ENCODE measurements around the gene DPH2.

Gene DPH2

DNA sequence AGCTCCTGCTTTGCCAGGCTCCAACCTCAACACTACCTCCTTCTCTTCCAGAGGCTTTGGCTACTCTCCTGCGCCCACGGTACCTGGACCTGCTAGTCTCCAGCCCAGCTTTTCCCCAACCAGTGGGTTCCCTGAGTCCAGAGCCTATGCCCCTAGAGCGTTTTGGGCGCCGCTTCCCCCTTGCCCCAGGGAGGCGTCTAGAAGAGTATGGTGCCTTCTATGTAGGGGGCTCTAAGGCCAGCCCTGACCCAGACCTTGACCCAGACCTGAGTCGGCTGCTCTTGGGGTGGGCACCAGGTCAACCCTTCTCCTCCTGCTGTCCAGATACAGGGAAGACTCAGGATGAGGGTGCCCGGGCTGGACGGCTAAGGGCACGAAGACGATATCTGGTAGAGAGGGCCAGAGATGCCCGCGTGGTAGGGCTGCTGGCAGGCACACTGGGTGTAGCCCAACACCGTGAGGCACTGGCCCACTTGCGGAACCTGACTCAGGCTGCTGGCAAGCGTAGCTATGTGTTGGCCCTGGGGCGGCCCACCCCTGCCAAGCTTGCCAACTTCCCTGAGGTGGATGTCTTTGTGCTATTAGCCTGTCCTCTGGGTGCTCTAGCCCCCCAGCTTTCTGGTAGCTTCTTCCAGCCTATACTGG, 1.6 kb downstream of the DPH2 start:
- TF ChIP-seq TAF1 (IDR thresholded peaks at IDR 0.05; ENCODE audit: borderline replicate concordance, insufficient read depth, low read length) (no peak), FOXP2 (optimal IDR thresholded peaks at IDR 0.05; ENCODE audit: borderline replicate concordance, extremely low read depth, extremely low read length, insufficient read depth) (no peak), POLR2AphosphoS5 (IDR thresholded peaks at IDR 0.05; ENCODE audit: low read depth, low read length) (no peak), SIN3A (IDR thresholded peaks at IDR 0.05; ENCODE audit: borderline replicate concordance, insufficient read depth, low read length) (no peak)
- TF ChIP-seq, protein P1, sequence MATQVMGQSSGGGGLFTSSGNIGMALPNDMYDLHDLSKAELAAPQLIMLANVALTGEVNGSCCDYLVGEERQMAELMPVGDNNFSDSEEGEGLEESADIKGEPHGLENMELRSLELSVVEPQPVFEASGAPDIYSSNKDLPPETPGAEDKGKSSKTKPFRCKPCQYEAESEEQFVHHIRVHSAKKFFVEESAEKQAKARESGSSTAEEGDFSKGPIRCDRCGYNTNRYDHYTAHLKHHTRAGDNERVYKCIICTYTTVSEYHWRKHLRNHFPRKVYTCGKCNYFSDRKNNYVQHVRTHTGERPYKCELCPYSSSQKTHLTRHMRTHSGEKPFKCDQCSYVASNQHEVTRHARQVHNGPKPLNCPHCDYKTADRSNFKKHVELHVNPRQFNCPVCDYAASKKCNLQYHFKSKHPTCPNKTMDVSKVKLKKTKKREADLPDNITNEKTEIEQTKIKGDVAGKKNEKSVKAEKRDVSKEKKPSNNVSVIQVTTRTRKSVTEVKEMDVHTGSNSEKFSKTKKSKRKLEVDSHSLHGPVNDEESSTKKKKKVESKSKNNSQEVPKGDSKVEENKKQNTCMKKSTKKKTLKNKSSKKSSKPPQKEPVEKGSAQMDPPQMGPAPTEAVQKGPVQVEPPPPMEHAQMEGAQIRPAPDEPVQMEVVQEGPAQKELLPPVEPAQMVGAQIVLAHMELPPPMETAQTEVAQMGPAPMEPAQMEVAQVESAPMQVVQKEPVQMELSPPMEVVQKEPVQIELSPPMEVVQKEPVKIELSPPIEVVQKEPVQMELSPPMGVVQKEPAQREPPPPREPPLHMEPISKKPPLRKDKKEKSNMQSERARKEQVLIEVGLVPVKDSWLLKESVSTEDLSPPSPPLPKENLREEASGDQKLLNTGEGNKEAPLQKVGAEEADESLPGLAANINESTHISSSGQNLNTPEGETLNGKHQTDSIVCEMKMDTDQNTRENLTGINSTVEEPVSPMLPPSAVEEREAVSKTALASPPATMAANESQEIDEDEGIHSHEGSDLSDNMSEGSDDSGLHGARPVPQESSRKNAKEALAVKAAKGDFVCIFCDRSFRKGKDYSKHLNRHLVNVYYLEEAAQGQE (IDR thresholded peaks at IDR 0.05; ENCODE audit: insufficient read depth in 1 of 2, low read depth in 2 of 2, low read length in 2 of 2): no peak

DNA sequence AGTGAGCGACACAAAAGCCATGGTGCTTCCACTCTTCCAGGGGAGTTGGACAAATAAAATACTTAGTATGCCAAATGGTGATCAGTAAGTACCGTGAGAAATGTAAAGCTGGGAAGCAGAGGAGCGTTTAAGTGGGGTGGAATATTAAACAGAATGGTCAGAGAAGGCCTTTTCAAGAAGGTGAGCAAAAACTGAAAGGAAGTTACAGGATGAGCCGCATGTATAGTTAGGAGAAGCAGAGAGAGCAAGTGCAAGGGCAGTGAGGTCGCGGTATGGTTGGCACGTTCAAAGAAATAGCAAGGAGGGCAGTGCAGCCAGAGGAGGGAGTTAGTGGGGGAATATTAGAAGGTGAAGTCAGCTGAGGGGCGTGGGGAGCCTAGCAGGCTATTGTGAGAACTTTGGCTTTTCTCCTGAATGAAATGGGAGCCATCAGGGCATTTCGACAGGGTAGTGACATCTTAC, 4.2 kb downstream of the DPH2 start:
- TF ChIP-seq POLR2AphosphoS5 (IDR thresholded peaks at IDR 0.05; ENCODE audit: low read depth, low read length): no peak
- no peak for TF ChIP-seq TAF1 (IDR thresholded peaks at IDR 0.05; ENCODE audit: borderline replicate concordance, insufficient read depth, low read length)
- TF ChIP-seq FOXP2 (optimal IDR thresholded peaks at IDR 0.05; ENCODE audit: borderline replicate concordance, extremely low read depth, extremely low read length, insufficient read depth): no peak
- TF ChIP-seq, protein P1 (IDR thresholded peaks at IDR 0.05; ENCODE audit: insufficient read depth in 1 of 2, low read depth in 2 of 2, low read length in 2 of 2): no peak
- TF ChIP-seq SIN3A (IDR thresholded peaks at IDR 0.05; ENCODE audit: borderline replicate concordance, insufficient read depth, low read length): no peak

DNA sequence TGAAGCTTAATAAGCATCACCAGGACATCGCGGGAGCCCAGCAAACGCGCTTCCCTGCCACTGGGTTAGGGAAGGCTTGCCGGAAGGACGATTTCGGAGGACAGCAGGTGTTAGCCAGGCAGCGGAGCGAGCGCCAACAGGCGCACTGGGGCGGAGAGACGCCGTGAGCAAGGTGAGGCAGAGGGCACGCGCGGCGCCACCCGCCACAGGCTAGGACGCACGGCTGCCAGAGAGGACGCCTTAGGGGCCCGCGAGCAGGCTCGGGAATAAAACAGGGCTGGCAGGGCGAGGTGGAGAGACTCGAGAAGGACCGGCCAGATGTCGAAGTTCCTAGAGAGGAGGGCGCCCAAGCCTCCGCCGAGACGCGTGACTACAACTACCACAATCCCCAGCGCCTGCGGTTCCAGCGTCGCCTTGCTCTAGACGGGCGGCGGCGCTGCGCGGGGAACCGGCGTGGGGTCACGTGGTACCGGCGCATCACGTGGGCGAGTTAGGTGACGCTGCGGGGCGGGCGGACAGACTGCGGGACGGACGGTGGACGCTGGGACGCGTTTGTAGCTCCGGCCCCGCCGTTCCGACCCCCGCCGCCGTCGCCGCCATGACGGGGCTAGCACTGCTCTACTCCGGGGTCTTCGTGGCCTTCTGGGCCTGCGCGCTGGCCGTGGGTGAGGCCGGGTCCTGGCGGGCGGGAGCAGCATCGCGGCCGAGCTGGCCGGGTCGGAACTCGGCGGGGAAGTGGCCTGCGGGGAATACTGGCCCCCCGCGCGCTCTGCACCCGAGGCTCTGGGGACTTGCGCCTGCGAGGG, 4.8 kb downstream of the DPH2 start, which contains the start of gene ATP6V0B:
ATP6V0B (plus strand) TSS at position 518 of the 806 bp plus-strand sequence; CDS start at position 599, 81 bp downstream.
- TF ChIP-seq FOXP2 (optimal IDR thresholded peaks at IDR 0.05; ENCODE audit: borderline replicate concordance, extremely low read depth, extremely low read length, insufficient read depth) (peak; percentile 88), SIN3A (IDR thresholded peaks at IDR 0.05; ENCODE audit: borderline replicate concordance, insufficient read depth, low read length) (0 out of 2 replicates have a peak, but pooled peaks have one; percentile 50), TAF1 (IDR thresholded peaks at IDR 0.05; ENCODE audit: borderline replicate concordance, insufficient read depth, low read length) (peak; percentile 48; the same call in 1 of the 2 replicates), POLR2AphosphoS5 (IDR thresholded peaks at IDR 0.05; ENCODE audit: low read depth, low read length) (peak; percentile 70)
- TF ChIP-seq, protein P1 (IDR thresholded peaks at IDR 0.05; ENCODE audit: insufficient read depth in 1 of 2, low read depth in 2 of 2, low read length in 2 of 2): 0 out of 4 replicates have a peak, but pooled peaks have one; percentile 5

DNA sequence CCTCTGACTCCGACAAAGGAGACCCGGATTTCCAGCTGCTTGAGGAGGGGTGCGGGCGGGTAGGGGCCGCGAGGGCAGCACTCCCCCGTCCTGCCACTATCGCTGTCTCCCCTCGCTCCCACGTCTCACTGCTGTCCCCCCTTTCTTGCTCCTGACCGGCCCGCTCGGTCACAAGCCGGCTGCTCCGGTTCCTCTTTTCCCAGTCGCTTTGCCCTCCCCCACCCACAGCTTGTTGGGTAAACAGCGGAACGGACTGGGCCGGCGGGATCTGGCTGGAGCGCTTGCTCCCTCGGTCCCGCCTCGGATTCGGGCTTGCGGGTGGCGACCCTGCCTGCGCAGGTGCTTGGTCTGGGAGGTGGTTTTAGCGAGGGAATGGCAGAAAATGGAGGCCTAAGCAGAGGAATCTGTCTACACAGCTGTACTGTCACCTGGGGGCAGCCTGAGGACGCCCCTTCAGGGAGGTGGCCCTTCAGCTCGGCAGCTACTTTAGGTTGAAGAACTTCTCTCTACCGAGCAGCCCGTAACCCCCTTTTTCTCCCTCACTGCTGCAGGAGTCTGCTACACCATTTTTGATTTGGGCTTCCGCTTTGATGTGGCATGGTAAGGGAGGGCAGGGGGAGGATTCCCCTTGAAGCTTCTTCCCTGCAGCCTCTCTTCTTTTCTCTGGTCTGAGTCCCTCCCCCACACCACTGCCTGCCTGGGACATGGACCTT, 5.6 kb downstream of the DPH2 start:
- no peak for TF ChIP-seq POLR2AphosphoS5 (IDR thresholded peaks at IDR 0.05; ENCODE audit: low read depth, low read length)
- no peak for TF ChIP-seq FOXP2 (optimal IDR thresholded peaks at IDR 0.05; ENCODE audit: borderline replicate concordance, extremely low read depth, extremely low read length, insufficient read depth)
- TF ChIP-seq TAF1 (IDR thresholded peaks at IDR 0.05; ENCODE audit: borderline replicate concordance, insufficient read depth, low read length): no peak
- no peak for TF ChIP-seq SIN3A (IDR thresholded peaks at IDR 0.05; ENCODE audit: borderline replicate concordance, insufficient read depth, low read length)
- TF ChIP-seq, protein P1 (IDR thresholded peaks at IDR 0.05; ENCODE audit: insufficient read depth in 1 of 2, low read depth in 2 of 2, low read length in 2 of 2): no peak

All from PFSK-1 (cell line).